SK-N-SH (cell line): ENCODE measurements around the gene DGCR2. TPM values are rescaled to one million over a fixed set of nuclear protein-coding genes. Genes with fewer than 3 reads are reported as not detected.

Experiments
- CTCF ChIA-PET: fragments of 300-600, 350-600 bp; formaldehyde crosslinking; extraction: SDS; loops from one replicate; lab custom pipeline; 2021; lab: Yijun Ruan, JAX
- POLR2A ChIA-PET: fragments of 350-600 bp; sonication (Branson Sonifier 250); formaldehyde crosslinking; extraction: SDS; loops from one replicate; lab custom pipeline; 2020; ENCODE audit warnings: antibody characterized with exemption, inconsistent platforms; lab: Yijun Ruan, JAX
- DNase-seq: peaks from one replicate; pipeline ENCODE4 v3.0.0; 2012
- H2AFZ ChIP-seq: fragments of 200-600 bp; sonication (generic); 2 replicates; pipeline ENCODE4 v1.8.1; 2016; ENCODE audit warnings: antibody characterized with exemption, mild to moderate bottlenecking, low read depth
- H3F3A ChIP-seq: fragments of 200-600 bp; sonication (generic); replicated peaks from 2 replicates; pipeline ENCODE3; 2016; ENCODE audit warnings: antibody characterized with exemption, mild to moderate bottlenecking; ENCODE audit not compliant: insufficient read depth
- H3K27ac ChIP-seq, 2 experiments: fragments of 200-500 bp in 1 of 2; fragments of 200-600 bp in 1 of 2; sonication (Bioruptor generic) in 1 of 2; sonication (generic), shearing (Covaris generic) in 1 of 2; 2 replicates each; pipeline versions ENCODE4 v1.5.1 to v1.6.1; 2014 to 2016; ENCODE audit warnings: low read depth in 2 of 2, inconsistent platforms in 1 of 2, low read length in 1 of 2, mild to moderate bottlenecking in 1 of 2, mixed read lengths in 1 of 2
- H3K27me3 ChIP-seq: fragments of 200-600 bp; sonication (generic), shearing (Covaris generic); 2 replicates; pipeline ENCODE4 v1.6.1; 2016; ENCODE audit warnings: mixed run types; ENCODE audit not compliant: insufficient read depth
- H3K36me3 ChIP-seq, 2 experiments: fragments of 200-500 bp in 1 of 2; fragments of 200-600 bp in 1 of 2; sonication (Bioruptor generic) in 1 of 2; sonication (generic) in 1 of 2; replicated peaks in 1 of 2; 2 replicates each; pipeline versions ENCODE3 to v1.5.1; 2014 to 2016; ENCODE audit warnings: low read length in 1 of 2, mild to moderate bottlenecking in 1 of 2; ENCODE audit not compliant: insufficient read depth in 2 of 2, control insufficient read depth in 1 of 2
- H3K4me1 ChIP-seq, 2 experiments: fragments of 200-500 bp in 1 of 2; fragments of 200-600 bp in 1 of 2; sonication (Bioruptor generic) in 1 of 2; sonication (generic), shearing (Covaris generic) in 1 of 2; 2 replicates each; pipeline versions ENCODE4 v1.5.1 to v1.6.1; 2014 to 2016; ENCODE audit warnings: low read depth in 1 of 2, low read length in 1 of 2, mixed run types in 1 of 2; ENCODE audit not compliant: insufficient read depth in 2 of 2, control insufficient read depth in 1 of 2
- H3K4me2 ChIP-seq: fragments of 200-600 bp; sonication (generic), shearing (Covaris generic); 2 replicates; pipeline ENCODE4 v1.6.1; 2017; ENCODE audit warnings: mixed run types
- H3K4me3 ChIP-seq, 2 experiments: fragments of 200-500 bp in 1 of 2; fragments of 200-600 bp in 1 of 2; sonication (Bioruptor generic) in 1 of 2; sonication (generic), shearing (Covaris generic) in 1 of 2; 2 replicates each; pipeline versions ENCODE4 v1.5.1 to v1.8.1; 2014 to 2016; ENCODE audit warnings: low read depth in 2 of 2, inconsistent platforms in 1 of 2, low read length in 1 of 2, mild to moderate bottlenecking in 1 of 2, mixed read lengths in 1 of 2, moderate library complexity in 1 of 2
- H3K79me2 ChIP-seq: fragments of 200-600 bp; sonication (generic); 2 replicates; pipeline ENCODE4 v1.8.1; 2017; ENCODE audit warnings: mild to moderate bottlenecking; ENCODE audit not compliant: insufficient read depth
- H3K9ac ChIP-seq: fragments of 200-600 bp; sonication (generic); 2 replicates; pipeline ENCODE4 v1.6.1; 2017; ENCODE audit warnings: mixed run types
- H3K9me2 ChIP-seq: fragments of 200-600 bp; sonication (generic); 2 replicates; pipeline ENCODE4 v1.6.1; 2017; ENCODE audit warnings: mixed run types
- H3K9me3 ChIP-seq: fragments of 200-600 bp; sonication (generic); 2 replicates; pipeline ENCODE4 v1.6.1; 2017; ENCODE audit warnings: mixed run types, mild to moderate bottlenecking, moderate library complexity
- H4K20me1 ChIP-seq: fragments of 200-600 bp; sonication (generic); 2 replicates; pipeline ENCODE4 v1.6.1; 2017; ENCODE audit warnings: mild to moderate bottlenecking, mixed run types; ENCODE audit not compliant: insufficient read depth
- CHD2 ChIP-seq: fragments of 150-350 bp; IDR thresholded peaks from 2 replicates; pipeline ENCODE4 v1.6.1; 2018; ENCODE audit warnings: low read length; ENCODE audit not compliant: partially characterized antibody
- EZH2phosphoT487 ChIP-seq: fragments of 200-600 bp; sonication (generic); IDR thresholded peaks from 2 replicates; pipeline ENCODE4 v1.6.1; 2017; ENCODE audit warnings: low read depth, mixed run types, mild to moderate bottlenecking, antibody characterized with exemption, moderate library complexity, borderline replicate concordance
- FOSL2 ChIP-seq: IDR thresholded peaks from 2 replicates; pipeline ENCODE4 v1.4.0; 2012; ENCODE audit warnings: low read depth, mild to moderate bottlenecking, moderate library complexity, borderline replicate concordance
- FOXJ3 ChIP-seq: sonication (generic); formaldehyde crosslinking; IDR thresholded peaks from 2 replicates; pipeline ENCODE4 v1.5.1; 2020; ENCODE audit warnings: mild to moderate bottlenecking, missing genetic modification reagents
- IRF3 ChIP-seq: fragments of 150-350 bp; IDR thresholded peaks from 2 replicates; pipeline ENCODE4 v1.6.1; 2016; ENCODE audit warnings: mild to moderate bottlenecking, low read depth, low read length
- JUND ChIP-seq: IDR thresholded peaks from 2 replicates; pipeline ENCODE4 v1.4.0; 2012
- MXI1 ChIP-seq: IDR thresholded peaks from 2 replicates; pipeline ENCODE4 v1.6.1; 2012; ENCODE audit warnings: mild to moderate bottlenecking, low read depth, low read length, improper control_type of control experiment
- NFIC ChIP-seq: IDR thresholded peaks from 2 replicates; pipeline ENCODE4 v1.4.0; 2012; ENCODE audit warnings: borderline replicate concordance
- NRF1 ChIP-seq: IDR thresholded peaks from 2 replicates; pipeline ENCODE4 v1.6.1; 2012; ENCODE audit warnings: low read depth, mild to moderate bottlenecking, low read length
- PBX3 ChIP-seq: IDR thresholded peaks from 2 replicates; pipeline ENCODE4; 2012
- RAD21 ChIP-seq: IDR thresholded peaks from 2 replicates; pipeline ENCODE4 v1.6.1; 2012; ENCODE audit warnings: mild to moderate bottlenecking, low read length
- RCOR1 ChIP-seq: fragments of 150-350 bp; IDR thresholded peaks from 2 replicates; pipeline ENCODE4 v1.6.1; 2017; ENCODE audit warnings: antibody characterized with exemption, low read length
- REST ChIP-seq: IDR thresholded peaks from 2 replicates; pipeline ENCODE4 v1.6.1; 2012; ENCODE audit warnings: mild to moderate bottlenecking, low read depth, low read length, moderate library complexity
- RXRA ChIP-seq: IDR thresholded peaks from 2 replicates; pipeline ENCODE4 v1.4.0; 2012; ENCODE audit warnings: low read depth, mild to moderate bottlenecking, borderline replicate concordance
- SIN3A ChIP-seq: IDR thresholded peaks from 2 replicates; pipeline ENCODE4 v1.6.1; 2012; ENCODE audit warnings: low read depth, mild to moderate bottlenecking, low read length, moderate library complexity, borderline replicate concordance
- TCF12 ChIP-seq: IDR thresholded peaks from 2 replicates; pipeline ENCODE4 v1.4.0; 2012
- TEAD4 ChIP-seq: IDR thresholded peaks from 2 replicates; pipeline ENCODE4 v1.4.0; 2012; ENCODE audit warnings: mild to moderate bottlenecking, borderline replicate concordance; ENCODE audit not compliant: insufficient read depth
- USF2 ChIP-seq: fragments of 150-350 bp; IDR thresholded peaks from 2 replicates; pipeline ENCODE4 v1.6.1; 2017; ENCODE audit warnings: antibody characterized with exemption, low read length, low read depth, borderline replicate concordance
- YY1 ChIP-seq: IDR thresholded peaks from 2 replicates; pipeline ENCODE4 v1.4.0; 2012; ENCODE audit warnings: low read depth, mild to moderate bottlenecking
- WGBS: methylation state at CpG from one replicate; pipeline ENCODE4 v1.1.6; 2017; ENCODE audit warnings: low lambda C conversion rate; 5-methylcytosine and 5-hydroxymethylcytosine counted together
- polyA plus RNA-seq, 3 experiments: library from polyadenylated mRNA; depleted of rRNA; stranded (reverse); fragments of >200 nt; gene quantifications; 2 replicates each; pipeline ENCODE4 v1.2.3, GENCODE V29; 2012

DGCR2 gene
- polyA plus RNA-seq, 1 of the 3 experiments (the other 2 are of a cell fraction): 30.4 TPM

GRCh38 chr22:19128946-19129727 is 6.9 kb upstream of the DGCR2 start:
- Histone ChIP-seq H3K9me3 (no peaks in the 10 kb centered on the region), H3F3A (no peaks in the 10 kb centered on the region), H3K27ac (no peak overlapping the region), H3K9ac (no peak overlapping the region), H3K4me3 (no peak overlapping the region), H3K36me3 (peaks cover 4 to 15% of the 10 kb centered on the region in 2 experiments), H2AFZ (no peak overlapping the region), H3K4me1 (no peaks in the 10 kb centered on the region), H3K4me2 (no peak overlapping the region), H3K79me2 (no peaks in the 10 kb centered on the region), H3K9me2 (no peaks in the 10 kb centered on the region), H3K27me3 (no peaks in the 10 kb centered on the region), H4K20me1 (no peaks in the 10 kb centered on the region)
- WGBS: 83% methylated on average over 4 of the region's 7 CpGs
- TF ChIP-seq IRF3 (no peak), PBX3 (no peak), NFIC (no peak)
- POLR2A ChIA-PET: no interaction called here
- CTCF ChIA-PET: interaction anchor here (2.1 kb wide), 1 partner anchor 16 kb away, joined by 14 read pairs; the partner anchor contains the start of gene ESS2
- no peak for DNase-seq

- WGBS: 72% methylated on average over 7 of the region's 7 CpGs
- no peak overlapping the region for H3K27ac ChIP-seq
- H3K9me3 ChIP-seq: no peaks in the 10 kb centered on the region
- H3K36me3 ChIP-seq: peaks cover 4% of the 10 kb centered on the region in 2 experiments
- no peak for DNase-seq
- H3K79me2 ChIP-seq: no peaks in the 10 kb centered on the region
- no peaks in the 10 kb centered on the region for H3K9me2 ChIP-seq
- no peaks in the 10 kb centered on the region for H4K20me1 ChIP-seq
- H3F3A ChIP-seq: no peaks in the 10 kb centered on the region
- no peak overlapping the region for H3K4me3 ChIP-seq
- H2AFZ ChIP-seq: no peak overlapping the region
- H3K4me1 ChIP-seq: peaks cover 0 to 2% of the 10 kb centered on the region in 2 experiments; a peak in 1 of 4 replicates
- no peak overlapping the region for H3K4me2 ChIP-seq
- CTCF ChIA-PET: interaction anchor here (2.1 kb wide), 1 partner anchor 17 kb away, joined by 14 read pairs; the partner anchor contains the start of gene ESS2
- H3K9ac ChIP-seq: no peak overlapping the region
- no peaks in the 10 kb centered on the region for H3K27me3 ChIP-seq
- POLR2A ChIA-PET: interaction anchor here (0.6 kb wide), 1 partner anchor 108 kb away, joined by 3 read pairs; no protein-coding TSS in a partner anchor
- TF ChIP-seq IRF3 (no peak), SIN3A (no peak), CHD2 (no peak), USF2 (no peak), RCOR1 (no peak), TCF12 (no peak), MXI1 (no peak), TEAD4 (no peak), RXRA (no peak), REST (no peak), RAD21 (no peak), FOSL2 (no peak), YY1 (no peak), NRF1 (no peak), EZH2phosphoT487 (no peak), JUND (no peak), FOXJ3 (CRISPR knock-in tag) (no peak)
Observed at GRCh38 chr22:19128009-19128401, 5.8 kb upstream of the DGCR2 start.
